ENCODE data around the gene PRKCH.

- TF ChIP-seq, protein P1, sequence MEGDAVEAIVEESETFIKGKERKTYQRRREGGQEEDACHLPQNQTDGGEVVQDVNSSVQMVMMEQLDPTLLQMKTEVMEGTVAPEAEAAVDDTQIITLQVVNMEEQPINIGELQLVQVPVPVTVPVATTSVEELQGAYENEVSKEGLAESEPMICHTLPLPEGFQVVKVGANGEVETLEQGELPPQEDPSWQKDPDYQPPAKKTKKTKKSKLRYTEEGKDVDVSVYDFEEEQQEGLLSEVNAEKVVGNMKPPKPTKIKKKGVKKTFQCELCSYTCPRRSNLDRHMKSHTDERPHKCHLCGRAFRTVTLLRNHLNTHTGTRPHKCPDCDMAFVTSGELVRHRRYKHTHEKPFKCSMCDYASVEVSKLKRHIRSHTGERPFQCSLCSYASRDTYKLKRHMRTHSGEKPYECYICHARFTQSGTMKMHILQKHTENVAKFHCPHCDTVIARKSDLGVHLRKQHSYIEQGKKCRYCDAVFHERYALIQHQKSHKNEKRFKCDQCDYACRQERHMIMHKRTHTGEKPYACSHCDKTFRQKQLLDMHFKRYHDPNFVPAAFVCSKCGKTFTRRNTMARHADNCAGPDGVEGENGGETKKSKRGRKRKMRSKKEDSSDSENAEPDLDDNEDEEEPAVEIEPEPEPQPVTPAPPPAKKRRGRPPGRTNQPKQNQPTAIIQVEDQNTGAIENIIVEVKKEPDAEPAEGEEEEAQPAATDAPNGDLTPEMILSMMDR (IDR thresholded peaks at IDR 0.05), result no peak
- TF ChIP-seq POLR2AphosphoS5 (IDR thresholded peaks at IDR 0.05; ENCODE audit: low read depth, low read length), result no peak
Measured at GRCh38 chr14:61484826-61485584, 163.6 kb downstream of the PRKCH start.

Measured in Panc1 (cell line).